Breast epithelium (tissue), 3 donors: Measurements from ENCODE around the gene CAMTA1.

Experiments used
- CTCF ChIP-seq, 3 donors: fragments of 450-650 bp; IDR thresholded peaks; one replicate each; pipeline ENCODE4 v1.5.1; 2016 to 2017; ENCODE audit warnings: antibody characterized with exemption in 3 of 3, mild to moderate bottlenecking in 3 of 3, moderate library complexity in 3 of 3
- POLR2A ChIP-seq: fragments of 450-650 bp; IDR thresholded peaks from one replicate; pipeline ENCODE4 v1.6.1; 2016; ENCODE audit warnings: antibody characterized with exemption, mild to moderate bottlenecking, moderate library complexity

- TF ChIP-seq CTCF (IDR thresholded peaks at IDR 0.05) (no peak), POLR2A (no peak)
Observed at GRCh38 chr1:7610936-7611335, 825.7 kb downstream of the CAMTA1 start.
